22Rv1 (cell line): ENCODE measurements around the gene TBC1D1.

Experiments used
- CTCF ChIP-seq: fragments of 450-650 bp; IDR thresholded peaks from 2 replicates; pipeline ENCODE4 v1.5.1; 2017; ENCODE audit warnings: mild to moderate bottlenecking
- ZFX ChIP-seq: fragments of 450-650 bp; IDR thresholded peaks from 2 replicates; pipeline ENCODE4 v1.6.1; 2017; ENCODE audit warnings: antibody characterized with exemption, borderline replicate concordance

DNA sequence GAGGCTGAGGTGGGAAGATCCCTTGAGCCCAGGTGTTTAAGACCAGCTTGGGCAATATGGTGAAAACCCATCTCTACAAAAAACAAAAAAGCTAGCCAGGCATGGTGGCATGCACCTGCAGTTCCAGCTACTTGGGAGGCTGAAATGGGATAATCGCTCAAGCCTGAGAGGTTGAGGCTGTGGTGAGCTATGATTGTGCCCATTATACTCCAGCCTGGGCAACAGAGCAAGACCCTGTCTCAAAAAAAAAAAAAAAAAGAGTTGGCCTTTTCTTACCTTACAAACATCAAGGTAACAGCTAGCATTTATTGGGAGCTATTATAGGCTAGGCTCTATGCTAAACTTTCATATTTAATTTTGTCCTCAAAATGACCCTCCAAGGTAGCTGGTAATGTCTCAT lies 112.7 kb downstream of the TBC1D1 start:
- TF ChIP-seq CTCF (no peak), ZFX (no peak)
